GM18873 (cell line): Measurements from ENCODE around the gene MLF1.
"Not testable (repeated sequence)": the region's sequence is repeated elsewhere in the genome, so short reads cannot be mapped to it uniquely, and the experiment has no call there.

Experiments used
- ATAC-seq: cut with Tn5 transposase; IDR thresholded peaks from one replicate; pipeline ENCODE4 v1.9.1; 2021; ENCODE audit warnings: mild to moderate bottlenecking, moderate library complexity, moderate number of reproducible peaks; ENCODE audit not compliant: unreplicated experiment, low FRiP score

The MLF1 gene, protein sequence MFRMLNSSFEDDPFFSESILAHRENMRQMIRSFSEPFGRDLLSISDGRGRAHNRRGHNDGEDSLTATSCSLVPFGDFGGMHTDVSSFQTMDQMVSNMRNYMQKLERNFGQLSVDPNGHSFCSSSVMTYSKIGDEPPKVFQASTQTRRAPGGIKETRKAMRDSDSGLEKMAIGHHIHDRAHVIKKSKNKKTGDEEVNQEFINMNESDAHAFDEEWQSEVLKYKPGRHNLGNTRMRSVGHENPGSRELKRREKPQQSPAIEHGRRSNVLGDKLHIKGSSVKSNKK

DNA sequence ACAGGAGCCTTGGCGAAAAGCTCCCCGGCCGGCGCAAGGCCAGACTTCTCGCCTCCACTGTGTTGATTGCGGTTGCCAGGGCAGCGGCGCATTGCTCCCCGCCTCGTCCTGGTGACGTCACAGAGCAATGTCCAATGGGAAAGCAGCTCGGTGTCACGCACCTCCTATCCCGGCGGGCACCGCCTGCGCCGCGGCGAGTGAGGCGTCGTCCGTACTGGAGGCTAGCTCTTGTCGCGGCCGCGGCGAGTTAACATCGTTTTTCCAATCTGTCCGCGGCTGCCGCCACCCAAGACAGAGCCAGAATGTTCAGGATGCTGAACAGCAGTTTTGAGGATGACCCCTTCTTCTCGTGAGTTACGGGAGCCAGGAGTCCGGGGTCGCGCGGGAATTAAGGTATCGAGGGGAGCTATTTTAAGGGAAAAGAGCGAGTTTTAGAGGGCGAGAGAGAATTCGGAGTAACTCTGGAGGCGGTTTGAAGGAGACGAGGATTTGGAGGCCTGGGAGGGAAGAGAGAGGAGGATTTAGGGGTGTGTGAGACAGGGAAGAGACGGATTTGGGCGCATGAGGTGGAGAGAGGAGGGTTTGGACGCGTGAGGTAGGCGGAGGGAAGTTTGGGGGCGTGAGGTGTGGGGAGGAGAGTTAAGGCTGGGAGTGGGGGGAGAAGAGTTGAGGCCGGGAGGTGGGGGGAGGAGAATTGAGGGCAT, at the start of gene MLF1:
Gene MLF1, plus strand, starts transcription at position 196 of the 704 bp plus-strand sequence. Its CDS starts 107 bp downstream, at position 303.
- ATAC-seq: peak; percentile 100

DNA sequence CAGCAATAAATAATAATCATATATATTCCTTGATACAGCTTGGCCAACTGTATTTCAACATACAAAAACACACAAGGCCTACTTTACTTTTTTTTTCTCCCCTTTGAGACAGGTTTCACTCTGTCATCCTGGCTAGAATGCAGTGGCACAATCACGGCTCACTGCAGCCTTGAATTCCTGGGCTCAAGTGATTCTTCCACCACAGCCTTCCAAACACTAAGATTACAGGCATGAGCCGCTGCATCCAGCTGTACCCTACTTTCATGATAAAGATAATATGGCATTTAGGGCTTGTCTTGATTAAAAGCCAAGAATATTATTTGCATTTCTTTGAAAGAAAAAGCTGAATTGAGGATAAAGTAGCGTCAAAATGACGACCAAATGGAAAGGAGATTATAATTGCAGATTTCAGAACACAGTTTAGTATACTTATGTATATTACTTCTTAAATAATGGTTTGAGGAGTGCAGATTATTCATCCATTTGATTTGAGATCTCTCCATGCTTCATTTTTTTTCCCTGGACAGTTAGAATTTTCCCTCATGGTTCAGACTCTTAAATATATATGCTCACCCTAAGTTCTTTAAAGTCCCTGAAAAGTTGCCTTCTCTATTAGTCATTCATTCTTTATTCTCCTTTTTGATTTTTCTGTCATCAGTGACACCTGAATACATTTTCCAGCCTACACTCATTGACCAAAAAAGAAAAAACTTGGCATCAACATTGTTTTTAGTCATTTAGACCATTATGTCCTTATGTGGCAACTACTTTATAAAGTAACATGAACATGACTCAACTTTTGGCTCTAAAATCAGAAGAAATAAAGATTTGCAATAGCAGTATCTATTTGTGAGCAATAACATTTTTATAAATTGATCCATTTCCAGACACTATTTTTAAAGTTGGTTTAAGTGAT, 48.5 kb upstream of the MLF1 start:
- ATAC-seq: no peak

DNA sequence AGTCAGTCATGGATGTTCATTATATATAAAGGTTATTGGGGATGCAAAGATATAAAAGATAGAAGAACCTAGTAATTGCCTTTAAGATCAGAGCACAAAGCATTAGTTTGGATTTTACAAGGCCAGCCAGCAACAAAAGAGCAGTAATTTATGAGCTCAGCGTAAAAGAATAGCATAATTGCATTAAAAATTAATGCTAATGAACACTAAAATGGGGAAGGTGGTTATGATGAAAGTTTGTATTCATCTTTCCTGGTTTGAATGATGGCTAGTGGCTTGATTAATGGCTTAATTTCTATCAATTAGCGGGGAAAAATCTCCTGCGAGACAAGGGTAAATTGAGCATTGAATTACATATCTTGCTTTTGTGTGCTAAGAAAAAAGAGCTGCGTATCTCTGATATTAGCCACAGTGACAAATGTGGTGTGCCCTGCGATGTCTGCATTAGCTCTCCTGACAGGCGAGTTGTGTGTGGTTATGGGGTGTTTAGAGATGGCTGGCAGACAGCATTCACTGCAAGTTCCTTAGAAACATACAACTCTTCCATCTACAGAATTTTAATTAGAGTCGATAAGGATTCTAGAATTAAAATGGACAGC, 42.8 kb upstream of the MLF1 start:
- ATAC-seq: no peak

DNA sequence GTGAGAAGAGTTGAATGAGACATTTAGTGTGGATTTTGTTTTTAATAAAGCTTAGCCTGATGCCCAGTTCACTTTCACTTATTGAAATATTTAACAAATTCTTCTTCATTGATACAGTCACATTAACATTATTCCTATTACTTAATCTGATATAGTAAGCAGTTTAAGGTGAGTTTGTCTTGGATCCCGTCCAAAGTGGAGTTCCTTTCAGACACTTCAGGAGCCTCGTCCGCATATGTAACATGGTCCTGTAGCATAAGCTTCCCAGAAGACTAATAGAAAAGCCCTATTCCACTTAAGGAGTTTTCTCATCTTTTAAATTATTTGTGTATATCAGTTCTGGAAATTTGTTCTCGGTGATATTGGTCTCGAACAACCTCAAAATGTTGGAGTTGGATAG, 39.7 kb upstream of the MLF1 start:
- ATAC-seq: no peak

DNA sequence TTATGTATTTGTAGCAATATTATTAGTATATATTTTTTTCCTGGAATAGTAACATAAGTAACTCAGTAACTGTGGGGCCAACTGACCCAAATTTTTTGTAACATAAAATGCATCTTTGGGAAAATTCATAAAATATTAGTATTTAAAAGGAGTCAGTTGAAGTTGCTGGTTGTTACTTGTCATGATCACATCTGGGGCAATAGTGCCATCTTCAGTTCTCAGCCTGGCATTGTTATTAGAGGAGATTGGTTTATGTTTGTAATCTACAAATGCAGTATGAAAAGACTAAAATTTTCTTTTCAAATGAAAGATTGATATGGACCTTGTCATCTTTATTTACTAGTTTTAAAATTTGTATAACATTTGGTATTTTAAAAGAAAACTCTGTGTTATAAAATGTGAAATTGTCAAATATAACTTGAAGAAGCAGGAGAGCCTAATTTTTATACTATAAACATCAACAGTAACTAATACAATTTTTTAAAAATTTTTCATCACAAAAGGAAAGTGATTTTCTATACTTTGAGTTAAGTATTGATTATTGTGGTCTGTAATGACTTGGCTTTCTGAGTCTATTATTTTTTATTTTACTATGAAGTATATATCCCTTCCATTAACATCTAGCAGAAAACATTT, 38.8 kb upstream of the MLF1 start:
- no peak for ATAC-seq

DNA sequence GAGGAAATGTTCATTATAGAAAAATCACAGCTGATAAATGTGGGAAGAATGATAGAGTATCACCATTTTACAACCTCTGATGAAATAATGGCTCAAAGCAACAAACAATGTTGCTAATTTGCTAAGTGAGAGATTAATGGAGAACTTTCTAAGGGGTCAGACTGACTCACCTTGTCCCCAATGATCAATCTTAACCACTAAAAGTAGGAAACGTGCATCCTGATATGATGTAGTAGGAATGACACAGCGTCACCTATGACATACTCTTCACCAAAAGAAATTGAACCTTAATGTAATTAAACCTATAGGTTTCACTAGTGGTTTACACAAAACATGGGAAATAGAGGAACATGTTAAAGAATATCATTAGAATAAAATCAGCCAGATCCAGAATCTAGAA, 35.1 kb upstream of the MLF1 start:
- ATAC-seq: no peak

DNA sequence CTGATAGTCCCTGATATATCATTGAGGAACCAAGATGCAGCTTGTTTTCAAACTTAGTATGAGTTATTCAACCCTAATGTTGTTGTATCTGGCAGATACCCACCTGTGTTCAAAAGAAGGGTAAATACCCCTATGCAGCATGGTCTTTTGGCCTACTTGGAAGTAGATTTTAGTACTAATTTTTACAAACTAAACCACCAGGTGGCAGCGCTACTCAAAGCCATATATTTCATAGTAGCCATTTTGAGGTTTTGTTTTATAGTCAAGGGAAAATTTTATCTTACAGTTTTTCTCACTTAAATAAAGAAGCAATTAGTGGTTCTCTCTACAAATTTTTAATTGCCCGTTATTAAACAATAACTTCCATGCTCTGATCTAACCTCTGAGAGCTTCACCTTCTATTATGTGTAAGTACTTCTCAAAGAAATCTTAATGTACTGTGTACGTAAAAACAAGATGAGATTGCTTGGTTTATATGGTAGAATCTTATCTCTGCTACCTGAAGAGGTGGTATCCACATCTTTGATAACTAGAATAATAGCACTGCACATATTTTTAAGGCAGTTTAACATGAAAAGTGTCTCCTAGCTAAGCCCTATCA, 31.5 kb upstream of the MLF1 start:
- ATAC-seq: no peak

DNA sequence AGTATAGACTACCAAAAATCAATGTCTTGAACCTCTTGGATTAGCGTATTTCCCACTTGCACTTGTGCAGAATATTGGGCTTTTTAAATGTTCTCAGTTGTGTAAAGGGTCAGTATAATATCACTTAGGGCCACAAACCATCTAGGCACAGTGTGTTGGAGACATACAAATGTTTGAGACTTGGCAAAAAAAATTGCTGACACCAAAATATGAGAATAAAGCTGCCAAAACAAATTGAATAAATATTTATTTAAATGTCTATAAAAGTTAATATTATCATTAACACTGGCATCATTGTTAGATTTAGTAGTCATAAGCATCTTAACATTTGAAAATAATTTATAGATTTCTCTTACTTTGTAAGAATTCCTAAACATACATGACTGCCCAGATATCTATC, 30.9 kb upstream of the MLF1 start:
- no peak for ATAC-seq

DNA sequence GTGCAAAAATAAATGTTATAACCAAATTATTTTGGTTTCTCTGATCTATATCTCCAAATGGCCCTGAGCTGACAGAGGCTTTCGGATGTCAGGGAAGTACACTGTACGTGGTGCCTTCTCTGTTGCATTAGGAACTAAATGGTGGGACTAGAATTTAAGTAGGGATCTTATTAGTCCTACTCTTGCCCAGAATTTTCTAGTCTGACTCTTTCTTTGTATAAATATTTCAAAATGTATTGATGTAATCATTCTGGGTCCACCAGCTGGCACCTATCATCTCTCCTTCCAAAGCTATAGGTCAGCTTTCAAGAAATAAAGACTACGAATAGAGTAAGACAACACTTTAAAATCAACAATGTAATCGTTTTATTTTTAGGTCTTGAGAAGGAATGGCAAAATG, 22.3 kb upstream of the MLF1 start:
- ATAC-seq: no peak

DNA sequence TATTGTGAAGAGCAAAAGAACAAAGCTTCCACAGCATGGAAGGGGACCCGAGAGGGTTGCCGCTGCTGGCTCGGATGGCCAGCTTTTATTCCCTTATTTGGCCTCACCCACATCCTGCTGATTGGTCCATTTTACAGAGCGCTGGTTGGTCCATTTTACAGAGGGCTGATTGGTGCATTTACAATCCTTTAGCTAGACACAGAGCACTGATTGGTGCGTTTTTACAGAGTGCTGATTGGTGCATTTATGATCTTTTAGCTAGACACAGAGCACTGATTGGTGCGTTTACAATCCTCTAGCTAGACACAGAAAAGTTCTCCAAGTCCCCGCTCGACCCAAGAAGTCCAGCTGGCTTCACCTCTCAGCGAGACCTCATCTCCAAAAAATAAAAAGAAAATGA, 21.1 kb upstream of the MLF1 start:
- ATAC-seq: not testable (repeated sequence)

DNA sequence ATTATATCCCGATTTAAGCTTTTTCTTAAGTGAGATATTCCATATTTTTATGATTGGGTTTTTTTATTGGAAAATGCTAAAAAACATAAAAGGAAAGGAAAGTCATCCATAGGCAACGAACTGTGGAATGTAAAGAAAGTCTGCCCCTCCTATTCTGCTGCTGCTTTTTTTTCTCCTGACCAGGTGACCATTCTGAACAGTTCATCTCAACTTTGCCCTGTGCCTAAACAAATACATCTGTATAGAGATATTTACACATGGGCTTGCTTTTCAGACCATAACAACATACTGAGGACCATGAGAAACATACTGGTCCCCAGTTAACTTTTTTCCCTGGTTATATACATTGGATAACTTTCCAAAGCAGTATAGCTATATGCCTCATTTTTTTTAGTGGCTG, 18.9 kb upstream of the MLF1 start:
- ATAC-seq: no peak

DNA sequence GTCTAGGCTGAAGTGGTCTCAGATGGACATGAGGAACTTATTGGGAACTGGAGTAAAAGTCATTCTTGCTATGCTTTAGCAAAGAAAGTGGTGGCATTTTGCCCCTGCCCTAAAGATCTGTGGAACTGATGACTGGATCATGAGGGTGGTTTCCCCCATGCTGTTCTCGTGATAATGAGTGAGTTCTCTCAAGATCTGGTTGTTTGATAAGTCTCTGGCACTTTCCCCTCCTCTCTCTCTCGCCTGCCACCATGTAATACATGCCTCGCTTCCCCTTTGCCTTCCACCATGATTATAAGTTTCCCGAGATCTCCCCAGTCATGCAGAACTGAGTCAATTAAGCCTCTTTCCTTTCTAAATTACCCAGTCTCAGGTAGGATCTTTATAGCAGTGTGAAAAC, 11.5 kb upstream of the MLF1 start:
- no peak for ATAC-seq

DNA sequence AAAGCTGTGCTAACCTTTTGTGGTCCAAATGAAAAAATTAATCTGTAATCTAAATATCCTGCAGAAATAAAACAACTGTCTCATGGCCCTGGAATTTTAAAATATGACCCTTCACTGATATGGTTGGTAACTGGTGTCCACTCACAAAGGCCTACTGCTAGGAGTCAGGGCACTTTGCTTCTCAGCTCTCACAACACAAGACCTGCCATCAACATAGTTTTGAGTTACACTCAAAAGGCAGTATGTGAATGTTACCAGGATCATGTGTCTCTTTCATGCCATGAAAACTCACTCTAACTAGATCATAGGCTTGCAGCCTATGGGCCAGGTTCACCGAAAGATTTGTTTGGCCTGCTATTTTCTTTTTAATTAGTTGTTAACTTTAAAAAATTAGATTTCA, 10.0 kb upstream of the MLF1 start:
- ATAC-seq: no peak

DNA sequence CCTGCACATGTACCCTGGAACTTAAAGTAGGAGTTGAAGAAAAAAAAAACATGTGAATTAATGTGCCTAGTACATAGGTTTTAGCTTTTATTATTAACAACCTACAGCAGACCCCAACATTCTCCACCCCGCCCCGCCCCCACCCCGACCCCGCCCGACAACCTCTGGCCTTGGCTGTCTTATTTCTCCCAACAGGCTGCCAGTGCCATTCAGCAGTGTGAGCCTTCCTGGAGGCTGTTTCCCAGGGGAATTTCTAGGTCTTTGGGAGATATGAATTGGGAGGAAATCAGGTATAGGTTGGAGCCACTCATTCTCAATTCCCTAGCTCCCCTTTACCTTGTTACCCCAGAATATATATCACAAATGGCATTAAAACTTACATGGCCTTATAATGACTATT, 8.3 kb upstream of the MLF1 start:
- ATAC-seq: no peak

DNA sequence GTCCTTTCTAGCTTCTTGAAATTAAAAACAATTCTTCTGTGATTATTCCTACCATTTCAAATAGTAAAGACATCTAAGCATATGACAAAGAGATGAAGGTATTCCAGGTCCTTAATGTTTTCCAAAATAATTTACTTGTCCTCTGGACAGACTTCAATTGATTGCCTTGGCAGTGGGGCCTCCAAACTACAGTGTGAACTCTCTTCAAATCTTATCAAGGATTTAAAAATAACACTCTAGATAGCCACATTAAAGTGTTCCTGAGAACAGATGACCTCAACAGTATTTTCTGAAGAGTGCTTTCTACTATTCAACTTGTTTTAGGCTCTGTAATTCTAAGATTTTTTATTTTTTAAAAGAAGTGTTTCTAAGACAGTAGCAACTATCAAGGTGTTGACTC, 7.9 kb upstream of the MLF1 start:
- ATAC-seq: no peak

DNA sequence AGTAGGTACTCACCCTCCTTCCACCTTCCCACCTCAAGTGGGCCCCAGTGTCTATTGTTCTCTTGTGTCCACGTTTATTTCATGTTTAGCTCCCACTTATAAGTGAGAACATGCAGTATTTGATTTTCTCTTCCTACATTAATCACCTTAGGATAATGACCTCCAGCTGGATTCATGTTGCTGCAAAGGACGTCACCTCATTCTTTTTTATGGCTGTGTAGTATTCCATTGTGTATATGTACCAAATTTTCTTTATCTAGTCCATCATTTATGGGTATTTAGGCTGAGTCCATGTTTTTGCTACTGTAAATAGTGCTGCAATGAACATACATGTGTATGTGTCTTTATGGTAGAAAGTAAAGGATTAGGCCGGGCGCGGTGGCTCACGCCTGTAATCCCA, 5.9 kb upstream of the MLF1 start:
- ATAC-seq: no peak

DNA sequence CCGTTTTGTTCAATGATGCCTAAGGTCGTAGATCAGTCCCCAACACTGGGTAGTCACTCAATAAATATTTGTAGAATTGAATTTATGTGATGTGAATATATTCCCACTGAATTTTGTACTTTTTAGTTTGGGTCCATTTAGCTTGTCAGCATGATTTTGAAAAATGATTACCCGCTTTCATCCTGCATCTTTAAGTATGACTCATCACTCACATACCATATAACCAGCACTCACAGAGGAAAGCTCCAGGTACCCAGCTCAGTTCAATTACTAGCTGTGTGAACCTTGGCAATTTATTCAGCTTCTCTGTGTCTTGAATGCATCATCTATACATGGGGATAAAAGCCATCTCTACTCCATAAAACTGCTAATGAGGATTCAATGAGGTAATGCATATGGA, 2.2 kb upstream of the MLF1 start:
- ATAC-seq: no peak

DNA sequence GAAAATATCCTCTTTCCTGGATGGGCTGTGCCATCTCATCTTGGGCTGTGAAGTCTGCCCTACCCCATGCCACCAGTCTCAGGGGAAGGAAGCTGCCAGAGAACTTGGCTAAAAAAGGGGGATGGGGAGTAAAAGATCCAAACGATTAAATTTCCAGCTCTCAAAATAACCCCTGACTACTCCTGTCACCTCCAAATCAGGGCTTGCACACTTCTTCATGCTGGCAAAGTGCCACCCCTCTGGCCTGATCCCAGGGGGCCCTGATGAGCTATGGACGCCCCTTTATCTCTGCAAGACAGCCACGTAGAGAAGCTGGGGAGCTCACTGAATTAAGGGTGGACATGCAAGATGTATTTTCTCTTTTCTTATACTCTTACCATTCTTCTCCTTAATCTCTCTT, 1.2 kb upstream of the MLF1 start:
- ATAC-seq: no peak

DNA sequence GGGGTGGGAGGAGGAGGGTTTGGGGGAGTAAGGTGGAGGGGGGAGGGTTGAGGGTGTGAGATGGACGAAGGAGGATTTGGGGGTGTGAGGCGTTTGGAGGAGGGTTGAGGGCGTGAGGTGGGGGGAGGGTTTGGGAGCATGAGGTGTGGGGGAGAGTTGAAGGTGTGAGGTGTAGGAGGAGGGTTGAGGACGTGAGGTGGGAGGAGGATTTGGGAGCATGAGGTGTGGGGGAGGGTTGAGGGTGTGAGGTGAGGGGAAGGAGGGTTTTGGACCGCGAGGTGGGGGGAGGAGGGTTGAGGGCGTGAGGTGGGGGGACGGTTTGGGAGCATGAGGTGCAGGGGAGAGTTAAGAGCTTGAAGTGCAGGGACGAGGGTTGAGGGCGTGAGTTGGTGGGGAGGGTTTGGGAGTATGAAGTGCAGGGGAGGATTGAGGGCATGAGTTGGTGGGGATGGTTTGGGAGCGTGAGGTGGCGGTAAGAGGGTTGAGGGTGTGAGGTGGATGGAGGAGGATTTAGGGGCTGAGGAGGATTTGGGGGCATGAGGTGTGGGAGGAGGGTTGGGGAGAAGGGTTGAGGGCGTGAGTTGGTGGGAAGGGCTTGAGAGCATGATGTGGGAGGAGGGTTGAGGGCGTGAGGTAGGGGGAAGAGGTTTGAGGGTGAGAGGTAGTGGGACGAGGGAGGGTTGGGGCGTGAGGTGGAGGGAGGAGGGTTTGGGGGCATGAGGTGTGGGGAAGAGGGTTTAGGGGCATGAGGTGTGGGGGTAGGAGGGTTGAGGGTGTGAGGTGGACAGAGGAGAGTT, 1.2 kb downstream of the MLF1 start:
- ATAC-seq: no peak
